HL-60/S4 treated with phorbol 12-myristate 13-acetate at 8.2 ng/mL for 4 days and 3 days (cell line): ENCODE measurements around the gene RHOBTB1.

ENCODE experiments used
- in situ Hi-C: fragments of 300-500 bp; cut with MboI; formaldehyde crosslinking; loops from 2 replicates; pipeline ENCODE4 v1.15.0; 2022; ENCODE audit warnings: low sequenced_read_pairs

RHOBTB1 gene

GRCh38 chr10:60942788-60943315 is 1.1 kb downstream of the RHOBTB1 start:
- in situ Hi-C loops: no loop called here

DNA sequence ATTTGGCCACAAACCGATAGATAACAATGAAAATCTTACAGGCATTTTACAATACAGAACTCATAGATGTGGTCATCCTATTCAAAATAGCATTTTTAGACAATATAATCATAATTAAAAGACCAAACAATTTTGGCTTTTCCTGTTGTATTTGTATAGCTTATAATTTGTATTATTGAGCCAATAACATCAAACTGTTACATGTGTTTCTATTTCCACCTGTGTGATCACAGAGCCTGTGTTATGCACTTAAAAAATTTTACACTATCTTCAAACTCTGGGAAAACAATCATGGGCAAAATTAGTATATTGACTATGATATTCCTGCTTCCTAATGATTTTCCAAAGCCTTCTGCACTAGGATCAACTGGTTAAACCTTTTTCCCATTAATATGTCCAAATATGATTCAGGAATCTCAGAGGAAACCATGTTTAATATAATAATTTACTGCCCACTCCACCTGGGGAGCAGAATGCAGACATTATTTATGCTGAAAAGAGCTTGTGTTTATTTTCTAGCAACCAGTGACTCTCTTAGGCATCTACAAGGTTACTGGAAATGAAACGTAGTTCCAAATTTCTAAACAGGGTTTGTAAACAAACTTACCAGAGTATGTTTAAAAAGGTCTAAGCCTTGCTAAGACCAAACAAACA is 1.7 kb downstream of the RHOBTB1 start:
- in situ Hi-C loops: no loop called here

DNA sequence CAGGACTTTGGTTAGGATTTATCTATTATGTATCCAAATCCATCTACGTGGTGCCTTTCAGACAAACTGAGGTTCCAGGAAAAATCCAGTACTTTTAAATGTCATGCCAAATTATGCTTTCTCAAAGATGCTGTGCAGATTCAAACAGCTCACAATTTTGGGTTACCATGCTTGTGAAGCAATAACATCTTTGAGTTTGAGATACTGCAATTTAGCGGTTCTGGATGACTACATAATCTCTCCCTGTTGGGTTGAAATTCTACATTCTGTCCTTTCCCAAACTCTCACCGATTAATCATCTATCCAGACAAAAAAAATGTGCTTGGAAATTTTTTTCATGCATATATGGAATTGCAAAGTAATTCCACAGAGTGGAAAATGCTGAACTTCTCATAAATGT is 3.5 kb downstream of the RHOBTB1 start:
- in situ Hi-C loops: no loop called here

DNA sequence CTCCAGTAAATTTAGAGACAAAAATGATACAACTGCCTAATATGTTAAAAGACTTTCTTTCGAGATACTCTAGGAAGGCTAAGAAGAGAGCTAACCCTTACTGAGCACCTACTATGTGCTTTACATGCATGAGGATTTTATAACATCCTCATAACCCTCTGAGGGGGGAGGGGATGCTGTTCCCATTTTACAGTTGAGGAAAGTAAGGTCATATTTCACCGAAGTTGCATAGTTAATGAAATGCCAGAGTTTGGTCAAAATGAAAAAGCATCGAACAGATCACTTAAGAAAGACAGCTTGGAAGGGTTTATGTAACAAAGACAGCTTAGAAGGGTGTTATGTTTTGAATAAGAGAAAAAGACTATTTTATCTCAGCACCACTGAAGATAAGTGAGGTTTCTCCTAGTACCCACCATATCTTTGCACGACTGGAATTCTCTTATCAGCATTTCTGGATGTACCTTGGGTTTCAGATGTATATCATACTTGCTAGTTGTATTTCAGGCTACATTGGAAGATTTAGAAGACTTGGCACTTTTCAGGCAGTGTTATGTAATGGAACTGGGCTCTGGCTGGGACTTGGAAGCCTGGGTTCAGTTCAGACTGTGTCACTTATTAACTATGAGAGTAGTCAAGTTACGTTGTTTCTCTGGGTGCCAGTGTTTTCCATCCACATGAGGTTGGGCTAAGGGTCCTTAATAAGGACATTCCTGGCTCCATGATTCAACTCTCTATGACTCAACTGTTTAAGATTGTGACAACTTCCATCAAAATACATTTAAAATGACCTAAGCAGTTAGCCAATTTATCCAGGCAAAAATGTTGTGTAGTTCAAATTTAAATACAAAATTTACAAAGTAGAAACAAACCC is 6.0 kb downstream of the RHOBTB1 start:
- in situ Hi-C loops: no loop called here

- in situ Hi-C loops: no loop called here
These were observed 7.0 kb downstream of the RHOBTB1 start for GRCh38 chr10:60937022-60937421.

DNA sequence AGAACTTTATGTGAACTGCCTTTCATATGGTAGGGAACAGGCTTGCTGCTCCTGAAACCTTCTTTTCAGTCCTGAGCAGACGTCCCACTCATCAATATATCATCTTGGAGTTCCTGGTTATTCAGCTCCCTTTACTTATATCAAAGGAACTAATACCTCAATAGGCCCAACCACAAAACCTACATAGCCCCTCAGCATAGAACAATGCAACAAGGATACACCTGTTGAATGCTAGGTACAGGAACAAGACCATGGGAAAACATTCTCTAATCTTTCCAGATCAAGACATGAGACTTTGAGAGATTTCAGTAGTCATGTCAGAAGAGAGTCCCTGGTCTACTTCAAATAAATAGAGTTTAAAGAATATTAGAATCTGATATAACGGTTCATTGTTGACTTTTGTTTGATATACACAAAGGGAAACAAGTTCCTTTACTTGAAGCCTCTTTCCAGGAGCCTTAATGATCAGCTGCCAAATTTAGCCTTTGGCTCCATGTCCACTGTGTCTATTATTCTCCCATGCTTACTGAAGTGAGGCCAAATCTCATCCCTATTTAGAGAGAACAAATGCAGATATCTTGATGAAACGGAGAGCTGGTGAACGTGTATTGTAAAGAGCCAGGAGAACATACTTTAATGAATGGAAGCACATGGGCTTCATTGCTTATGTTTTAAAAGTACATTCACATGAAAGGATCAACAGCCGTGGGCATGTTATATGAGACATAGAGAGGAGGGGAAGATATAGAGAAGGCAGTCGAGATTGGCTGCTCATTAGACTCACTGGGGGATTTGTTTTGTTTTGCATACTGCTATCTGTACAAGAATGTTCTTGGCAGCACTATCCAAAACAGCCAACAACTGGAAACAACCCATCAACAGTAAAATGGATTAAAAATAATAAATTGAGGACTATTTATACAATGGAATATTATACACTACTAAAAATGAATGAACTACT is 9.5 kb downstream of the RHOBTB1 start:
- in situ Hi-C loops: no loop called here

GRCh38 chr10:60932756-60933155 is 11.2 kb downstream of the RHOBTB1 start:
- in situ Hi-C loops: no loop called here

- in situ Hi-C loops: no loop called here
These were observed 13.7 kb downstream of the RHOBTB1 start for GRCh38 chr10:60930237-60930636.

DNA sequence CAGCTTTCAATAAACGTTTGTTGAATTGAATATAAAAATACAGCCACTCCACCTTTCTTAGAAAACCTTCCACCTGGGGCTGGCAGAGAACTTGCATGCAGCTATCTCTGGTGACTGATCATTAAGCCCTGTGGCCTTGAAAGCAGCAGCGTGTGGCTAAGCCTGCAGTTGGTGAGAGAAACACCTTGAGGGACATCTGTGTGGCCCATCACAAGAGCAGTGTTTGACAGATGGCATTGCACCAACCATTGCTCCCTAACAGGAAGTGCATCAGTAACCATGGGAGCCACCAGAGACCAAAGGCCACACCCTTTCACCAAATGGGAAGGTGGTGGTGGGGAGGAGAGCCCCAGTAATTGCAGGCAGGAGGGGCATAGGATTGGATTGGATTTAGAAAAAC is 22.4 kb downstream of the RHOBTB1 start:
- in situ Hi-C loops: no loop called here

GRCh38 chr10:60920479-60920878 is 23.5 kb downstream of the RHOBTB1 start:
- in situ Hi-C loops: no loop called here

DNA sequence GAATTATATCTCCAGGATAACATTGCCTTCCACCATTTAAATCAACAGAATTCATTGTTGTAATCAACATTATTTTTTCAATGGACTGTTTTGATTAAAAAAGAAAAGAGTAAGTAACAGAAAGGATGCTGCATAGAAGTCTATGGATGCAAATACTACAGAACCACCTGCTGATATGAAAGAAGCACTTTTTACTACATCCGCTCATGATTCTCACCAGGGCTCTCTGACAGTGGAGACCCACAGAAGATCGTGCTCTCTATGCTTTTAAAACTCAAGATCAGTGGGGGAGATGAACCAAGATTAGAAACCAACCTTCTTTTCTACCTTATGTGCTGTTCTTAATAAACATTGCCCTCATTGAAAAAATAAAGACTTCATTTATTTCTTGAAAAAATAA is 24.4 kb downstream of the RHOBTB1 start:
- in situ Hi-C loops: no loop called here

DNA sequence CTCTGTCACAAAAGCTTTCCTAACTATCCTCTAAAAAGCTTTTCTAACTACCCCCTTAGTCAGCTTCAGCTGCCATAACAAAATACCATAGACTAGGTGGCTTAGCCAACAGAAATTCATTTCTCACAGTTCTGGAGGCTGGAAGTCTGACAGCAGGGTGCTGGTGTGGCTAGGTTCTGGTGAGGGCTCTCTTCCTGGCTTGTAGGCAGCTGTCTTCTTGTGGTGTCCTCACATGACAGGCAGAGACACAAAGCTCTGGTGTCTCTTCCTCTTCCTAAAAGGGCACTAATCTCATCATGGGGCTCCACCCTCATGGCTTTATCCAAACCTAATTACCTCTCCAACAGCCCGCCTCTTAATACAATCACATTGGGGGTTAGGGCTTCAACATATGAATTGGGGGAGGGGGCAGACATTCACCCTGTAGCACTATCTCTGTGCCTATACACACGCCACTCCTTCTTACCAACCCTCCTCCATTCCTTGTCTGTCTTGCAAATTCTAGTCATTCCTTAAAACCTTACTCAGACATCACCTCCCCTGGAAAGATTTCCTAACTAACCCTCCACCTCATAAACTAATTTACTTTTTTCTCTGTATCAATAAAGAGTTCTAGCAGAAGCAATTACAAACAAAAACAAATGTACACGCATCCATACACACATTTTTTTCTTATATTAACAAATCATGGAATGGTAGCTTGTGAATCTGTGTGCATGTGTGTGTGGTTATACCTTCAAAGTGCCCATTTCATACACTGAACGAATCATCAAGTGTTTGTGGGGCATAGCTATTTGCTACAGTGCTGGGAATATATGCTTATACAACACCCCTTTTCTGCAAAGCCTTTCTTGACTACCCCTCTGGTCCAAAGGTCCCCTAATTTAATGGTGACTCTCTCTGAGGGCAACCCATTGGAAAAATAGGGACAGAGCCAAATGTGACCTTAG is 26.4 kb downstream of the RHOBTB1 start:
- in situ Hi-C loops: no loop called here

- in situ Hi-C loops: no loop called here
These were observed 28.0 kb downstream of the RHOBTB1 start for GRCh38 chr10:60916025-60916424.

DNA sequence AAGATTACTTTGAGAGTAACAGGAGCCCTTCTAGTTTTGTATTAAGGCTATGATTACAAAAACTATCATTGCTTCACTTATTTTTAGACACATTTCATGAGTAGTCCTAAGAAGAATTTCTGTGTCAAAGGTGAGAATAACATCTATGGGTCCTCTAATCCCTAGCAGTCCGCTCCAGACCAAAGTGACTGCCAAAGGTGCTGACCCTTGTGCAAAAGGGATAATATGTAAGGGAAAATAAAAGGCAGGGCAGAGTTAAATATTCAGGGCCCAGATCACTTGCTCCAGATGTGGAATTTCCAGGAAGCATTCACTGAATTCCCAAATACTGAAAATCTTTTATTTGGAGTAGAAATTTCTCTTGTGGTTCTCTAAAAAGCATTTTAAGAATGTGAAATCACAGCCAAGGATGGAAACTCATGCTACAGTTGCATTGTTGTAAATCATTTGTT is 29.3 kb downstream of the RHOBTB1 start:
- in situ Hi-C loops: no loop called here

DNA sequence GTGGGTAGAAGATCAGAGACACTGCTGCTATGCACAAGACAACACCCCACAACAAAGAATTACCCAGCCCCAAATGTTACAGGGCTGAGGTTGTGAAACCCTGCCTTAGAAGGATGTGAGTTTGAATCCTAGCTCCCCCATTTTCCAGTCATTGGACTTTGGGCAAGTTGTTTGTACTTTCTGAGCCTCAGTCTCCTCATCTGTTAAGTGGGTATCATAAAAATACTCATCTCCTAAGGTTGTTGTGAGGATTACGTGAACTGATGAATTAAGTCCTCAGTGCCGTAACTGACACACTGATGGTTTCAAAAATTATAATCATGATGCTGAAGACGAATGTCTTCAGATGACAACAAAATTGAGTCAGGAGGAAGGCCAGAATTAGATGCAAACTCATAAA is 30.3 kb downstream of the RHOBTB1 start:
- in situ Hi-C loops: no loop called here

GRCh38 chr10:60913071-60913470 is 30.9 kb downstream of the RHOBTB1 start:
- in situ Hi-C loops: no loop called here

GRCh38 chr10:60911715-60912114 is 32.3 kb downstream of the RHOBTB1 start:
- in situ Hi-C loops: no loop called here

GRCh38 chr10:60911216-60911615 is 32.8 kb downstream of the RHOBTB1 start:
- in situ Hi-C loops: no loop called here

GRCh38 chr10:60910543-60910942 is 33.4 kb downstream of the RHOBTB1 start:
- in situ Hi-C loops: no loop called here

DNA sequence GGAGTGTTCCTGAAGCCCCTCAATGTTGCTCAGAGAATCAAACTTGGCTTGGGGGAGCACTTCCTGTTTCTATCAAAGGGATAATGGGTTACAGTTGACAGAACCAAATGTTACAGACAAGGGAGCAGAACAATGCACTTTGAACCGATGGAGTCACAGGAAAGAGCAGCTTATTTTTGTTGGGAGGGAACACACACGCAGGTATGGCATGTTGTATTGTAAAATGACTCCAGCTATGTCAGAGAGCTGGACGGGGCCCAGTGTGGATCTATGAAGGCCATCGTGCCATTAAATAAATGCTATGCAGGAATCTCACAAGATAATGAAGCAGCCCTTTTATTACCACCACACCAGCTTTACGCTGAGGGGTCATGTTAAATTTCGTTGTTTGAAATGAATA is 35.1 kb downstream of the RHOBTB1 start:
- in situ Hi-C loops: no loop called here
